Heart right ventricle (tissue), 16 donors: Measurements from ENCODE around the gene PPP1R3C. TPM values are rescaled to one million over a fixed set of nuclear protein-coding genes. Genes with fewer than 3 reads are reported as not detected.

Experiments
- ATAC-seq, 8 donors: fragments of 200-7000 bp; cut with Tn5 transposase; one replicate each; pipeline ENCODE4 v1.9.1; 2020; ENCODE audit warnings: mild to moderate bottlenecking in 8 of 8, moderate library complexity in 8 of 8, moderate number of reproducible peaks in 1 of 8
- DNase-seq, 2 donors: peaks; one replicate each; pipeline ENCODE4 v3.0.0-alpha.2; 2020
- H3K27ac ChIP-seq, 10 donors: fragments of 200-600 bp; sonication (generic) in 2 of 10; one replicate each; pipeline versions ENCODE4 v1.5.0 to v1.8.0; 2020 to 2022; ENCODE audit warnings: mild to moderate bottlenecking in 3 of 10
- H3K27me3 ChIP-seq, 7 donors: fragments of 200-600 bp; one replicate each; pipeline ENCODE4 v1.8.0; 2021 to 2022; ENCODE audit warnings: mild to moderate bottlenecking in 2 of 7
- H3K36me3 ChIP-seq, 9 donors: fragments of 200-600 bp; sonication (generic) in 1 of 9; one replicate each; pipeline versions ENCODE4 v1.5.0 to v1.8.0; 2020 to 2022; ENCODE audit warnings: mild to moderate bottlenecking in 2 of 9
- H3K4me1 ChIP-seq, 9 donors: fragments of 200-600 bp; sonication (generic) in 1 of 9; one replicate each; pipeline versions ENCODE4 v1.5.0 to v1.8.0; 2020 to 2022; ENCODE audit warnings: mild to moderate bottlenecking in 4 of 9
- H3K4me3 ChIP-seq, 10 donors: fragments of 200-600 bp; sonication (generic) in 2 of 10; one replicate each; pipeline versions ENCODE4 v1.5.0 to v1.8.0; 2020 to 2022; ENCODE audit warnings: mild to moderate bottlenecking in 7 of 10, moderate library complexity in 2 of 10
- H3K9me3 ChIP-seq, 11 donors: fragments of 200-600 bp in 10 of 11; sonication (generic) in 2 of 11; one replicate each; pipeline versions ENCODE4 v1.5.0 to v1.8.0; 2013 to 2022; ENCODE audit warnings: mild to moderate bottlenecking in 2 of 11, control low read depth in 1 of 11, moderate library complexity in 1 of 11
- WGBS, 2 donors: extraction: QIAGEN DNeasy Blood & Tissue Kit; methylation state at CpG; one replicate each; pipeline ENCODE4 v1.1.7; 2013; ENCODE audit warnings: inconsistent platforms in 1 of 2; 5-methylcytosine and 5-hydroxymethylcytosine counted together
- intact Hi-C, 10 donors: fragments of 100-400 bp; cut with DNase I; formaldehyde crosslinking; loops; one replicate each; pipeline versions ENCODE4 v1.11.1 to v1.14.2; 2022
- polyA plus RNA-seq, 2 donors: library from polyadenylated mRNA; stranded (reverse); fragments of 200-250 nt; gene quantifications; one replicate each; pipeline ENCODE4 v1.2.3, GENCODE V29; 2013
- total RNA-seq, 10 donors: library from RNA; stranded (reverse); fragmentation: NEBNext Ultra II Directional in 3 of 10; extraction: Animal tissue kit (Norgen Biotek cat#: 25700) in 3 of 10; gene quantifications; one replicate each; pipeline versions ENCODE4 v1.2.1 to v1.2.4, GENCODE V29; 2021 to 2023
- TF ChIP-seq, protein P1 (sequence below), 9 donors: fragments of 200-600 bp; sonication (generic) in 2 of 9; IDR thresholded peaks; one replicate each; pipeline versions ENCODE4 v1.5.0 to v1.8.0; 2021 to 2022; ENCODE audit warnings: antibody characterized with exemption in 9 of 9, mild to moderate bottlenecking in 5 of 9, moderate library complexity in 1 of 9
- donor health status: Arrhythmogenic right ventricular cardiomyopathy.
- donor health status: ischemic (EF 13 %, LVEDD 7.1; RV severe dilation, severe dysfunction).
- donor health status: healthy with polysubstance abuse.
- donor health status: DM: no; HTN: yes; CAD: no.
- donor health status: DM: no; HTN: no; CAD: no.
- donor health status: ischemic (EF 25% LVEDD 6.9; RV normal size, moderate dysfunction).
- donor health status: ischemic (EF 25% LVEDD 5.7; RV mildly dilated, moderate dysfunction).
- donor health status: healthy.
- donor health status: DM: yes; HTN: yes; CAD: no.
- donor health status: Ischemic cardiomyopathy.
- donor health status: ischemic (EF 35%, LVEDD 5.7; RV mildly dilated, moderate dysfunction).
- donor health status: nonischemic (EF 11% LVEDD 7.7; RV severe dilation, severe dysfunction).
- donor health status: DM: yes; HTN: yes; CAD: no.
- donor health status: PGD.
- donor health status: ischemic (EF 29% LVEDD 5.4; RV normal size, mild dysfunction).
- donor health status: nonischemic (EF 23%, LVEDD 6.1; RV moderate dilation, normal function).

Gene PPP1R3C
- total and polyA plus RNA-seq, 12 donors: 27.5 to 315 (median 169) TPM

DNA sequence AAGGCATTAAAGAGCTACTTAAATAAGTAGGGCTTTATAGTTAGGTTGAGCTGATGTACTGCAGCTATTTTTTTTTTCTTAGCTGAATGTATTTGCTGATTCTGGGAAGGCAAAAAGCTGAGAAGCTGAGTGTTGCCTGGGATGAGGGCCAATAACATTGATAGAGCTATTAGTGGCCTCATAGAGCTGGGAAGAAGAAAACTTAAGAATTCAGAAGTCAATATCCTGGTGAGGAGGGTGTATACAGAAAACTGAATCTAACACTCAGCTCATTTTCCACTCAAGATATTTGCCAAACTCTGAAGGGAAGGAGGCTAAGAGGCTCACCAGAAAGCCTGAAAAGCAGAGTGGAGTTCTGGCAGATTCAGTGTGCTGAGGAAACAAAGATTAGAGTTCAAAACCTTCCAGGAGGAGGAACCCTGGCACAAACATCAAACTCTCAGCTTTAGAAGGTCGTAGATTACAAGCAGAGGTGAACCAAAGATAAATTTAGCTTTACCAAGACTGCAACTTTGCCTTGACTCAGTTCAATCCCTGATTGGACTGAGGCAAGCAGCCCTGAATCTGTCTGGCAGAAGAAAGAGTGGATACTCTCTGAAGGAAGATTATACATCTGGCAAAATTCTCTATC, 11.3 kb downstream of the PPP1R3C start:
- no peak overlapping the region for H3K4me3 ChIP-seq
- WGBS, 2 donors: 38 to 50% methylated on average over 1 of the region's 1 CpG
- no peaks in the 10 kb centered on the region for H3K27me3 ChIP-seq
- TF ChIP-seq, protein P1, sequence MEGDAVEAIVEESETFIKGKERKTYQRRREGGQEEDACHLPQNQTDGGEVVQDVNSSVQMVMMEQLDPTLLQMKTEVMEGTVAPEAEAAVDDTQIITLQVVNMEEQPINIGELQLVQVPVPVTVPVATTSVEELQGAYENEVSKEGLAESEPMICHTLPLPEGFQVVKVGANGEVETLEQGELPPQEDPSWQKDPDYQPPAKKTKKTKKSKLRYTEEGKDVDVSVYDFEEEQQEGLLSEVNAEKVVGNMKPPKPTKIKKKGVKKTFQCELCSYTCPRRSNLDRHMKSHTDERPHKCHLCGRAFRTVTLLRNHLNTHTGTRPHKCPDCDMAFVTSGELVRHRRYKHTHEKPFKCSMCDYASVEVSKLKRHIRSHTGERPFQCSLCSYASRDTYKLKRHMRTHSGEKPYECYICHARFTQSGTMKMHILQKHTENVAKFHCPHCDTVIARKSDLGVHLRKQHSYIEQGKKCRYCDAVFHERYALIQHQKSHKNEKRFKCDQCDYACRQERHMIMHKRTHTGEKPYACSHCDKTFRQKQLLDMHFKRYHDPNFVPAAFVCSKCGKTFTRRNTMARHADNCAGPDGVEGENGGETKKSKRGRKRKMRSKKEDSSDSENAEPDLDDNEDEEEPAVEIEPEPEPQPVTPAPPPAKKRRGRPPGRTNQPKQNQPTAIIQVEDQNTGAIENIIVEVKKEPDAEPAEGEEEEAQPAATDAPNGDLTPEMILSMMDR (IDR thresholded peaks at IDR 0.05): no peak
- intact Hi-C loops: loop anchor here in 2 of 10 donors (5.0 kb wide), 2 partner anchors 34 to 64 kb away; no protein-coding TSS in a partner anchor
- H3K9me3 ChIP-seq: peaks cover 0 to 23% (median 0%) of the 10 kb centered on the region in 11 donors
- DNase-seq (no peak), ATAC-seq (peak in 7 of 8 donors; percentile 36 to 89 (median 72))
- H3K36me3 ChIP-seq: peaks cover 0 to 44% (median 0%) of the 10 kb centered on the region in 9 donors
- H3K27ac ChIP-seq: peak overlapping the region; percentile 2 to 59 (median 40)
- H3K4me1 ChIP-seq: peaks cover 0 to 18% (median 0%) of the 10 kb centered on the region in 9 donors

DNA sequence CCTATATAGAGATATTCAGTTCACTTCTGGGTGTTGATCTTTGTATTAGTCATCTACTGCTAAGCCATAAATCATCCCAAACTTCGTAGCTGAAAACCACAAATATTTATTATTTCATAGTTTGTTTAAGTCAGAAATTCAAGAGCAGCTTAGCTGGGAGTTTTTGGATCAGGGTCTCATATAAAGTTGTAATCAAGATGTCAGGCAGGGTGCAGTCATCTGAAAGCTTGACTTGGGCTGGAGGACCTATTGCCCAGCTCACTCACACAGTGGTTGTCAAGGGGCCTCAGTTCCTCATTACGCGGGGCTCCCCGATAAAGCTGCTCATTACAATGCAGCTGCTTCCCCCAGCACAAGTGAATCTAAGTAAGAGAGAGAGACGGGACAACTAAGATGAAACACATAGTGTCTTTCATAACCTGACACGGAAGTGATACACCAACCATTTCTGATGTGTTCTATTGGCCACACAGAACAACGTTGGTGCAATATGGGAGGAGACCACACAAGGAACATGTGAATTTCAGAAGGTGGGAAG, 15.7 kb downstream of the PPP1R3C start:
- peaks cover 0 to 10% (median 0%) of the 10 kb centered on the region in 9 donors for H3K36me3 ChIP-seq
- no peak overlapping the region for H3K4me3 ChIP-seq
- ATAC-seq: no peak
- no peaks in the 10 kb centered on the region for H3K27me3 ChIP-seq
- WGBS, 2 donors: 88 to 91% methylated on average over 7 of the region's 7 CpGs
- H3K9me3 ChIP-seq: peaks cover 0 to 15% (median 0%) of the 10 kb centered on the region in 11 donors
- DNase-seq: no peak
- TF ChIP-seq, protein P1 (IDR thresholded peaks at IDR 0.05): no peak
- H3K4me1 ChIP-seq: peaks cover 0 to 31% (median 8%) of the 10 kb centered on the region in 9 donors
- no peak overlapping the region for H3K27ac ChIP-seq
- intact Hi-C loops: no loop called here

DNA sequence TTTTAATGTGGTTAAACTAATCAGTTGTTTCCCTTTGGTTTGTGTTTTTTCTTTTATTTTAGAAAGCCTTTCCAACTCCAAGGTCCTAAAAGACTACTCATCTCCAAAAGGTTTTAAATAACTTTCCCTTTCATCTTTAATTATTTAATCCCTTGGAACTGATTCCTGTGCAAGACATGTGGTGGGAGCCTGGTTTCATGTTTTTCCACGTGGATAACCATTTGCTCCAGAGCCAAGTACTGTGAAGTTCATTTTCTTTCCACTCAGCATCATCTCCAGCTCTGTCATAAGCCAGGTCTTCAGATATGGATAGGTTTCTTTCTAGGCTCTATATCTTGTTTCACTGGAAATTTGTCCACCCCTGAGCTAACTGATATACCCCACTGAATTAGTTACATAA, 16.7 kb downstream of the PPP1R3C start:
- Histone ChIP-seq H3K36me3 (peaks cover 0 to 10% (median 0%) of the 10 kb centered on the region in 9 donors), H3K4me3 (no peak overlapping the region), H3K9me3 (peaks cover 0 to 9% (median 0%) of the 10 kb centered on the region in 11 donors), H3K27me3 (no peaks in the 10 kb centered on the region), H3K27ac (no peak overlapping the region), H3K4me1 (peaks cover 0 to 29% (median 11%) of the 10 kb centered on the region in 9 donors)
- 43 to 56% methylated on average over 1 of the region's 1 CpG for WGBS, 2 donors
- TF ChIP-seq, protein P1 (IDR thresholded peaks at IDR 0.05): no peak
- DNase-seq (no peak), ATAC-seq (no peak)
- intact Hi-C loops: no loop called here

DNA sequence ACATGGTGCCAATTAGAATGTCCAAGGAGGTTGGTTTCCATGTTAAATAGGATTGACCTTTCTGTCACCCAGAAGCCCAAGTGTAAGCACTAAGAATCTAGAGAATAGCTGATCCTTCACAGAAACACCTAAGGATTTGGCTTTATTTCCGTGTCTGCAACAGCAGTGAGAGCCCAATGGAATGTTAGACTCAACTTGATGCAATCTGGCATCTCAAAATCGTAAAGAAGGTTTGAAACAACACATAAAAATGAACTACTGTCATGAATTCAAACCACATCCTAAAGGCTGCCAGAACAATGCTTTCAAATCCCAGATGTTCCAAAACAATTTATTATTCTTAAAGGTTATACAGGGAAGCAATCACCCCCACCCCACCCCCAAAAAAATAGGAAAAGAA, 18.6 kb downstream of the PPP1R3C start:
- H3K9me3 ChIP-seq: peaks cover 0 to 9% (median 0%) of the 10 kb centered on the region in 11 donors
- intact Hi-C loops: no loop called here
- peaks cover 0 to 43% (median 22%) of the 10 kb centered on the region in 9 donors for H3K4me1 ChIP-seq
- peak overlapping the region in 5 of 10 donors; percentile 19 to 39 (median 37) for H3K27ac ChIP-seq
- 70 to 82% methylated on average over 2 of the region's 2 CpGs for WGBS, 2 donors
- no peak for DNase-seq
- no peak overlapping the region for H3K4me3 ChIP-seq
- ATAC-seq: no peak
- H3K36me3 ChIP-seq: peaks cover 0 to under 1% (median 0%) of the 10 kb centered on the region in 9 donors
- TF ChIP-seq, protein P1 (IDR thresholded peaks at IDR 0.05): no peak
- no peaks in the 10 kb centered on the region for H3K27me3 ChIP-seq
